ENCODE results near the gene PRR22. TPM values are rescaled to one million over a fixed set of nuclear protein-coding genes. Genes with fewer than 3 reads are reported as not detected.

The PRR22 gene
- total and polyA plus RNA-seq, 2 donors (not counting 3 experiments of a cell fraction or from before 2014, with no cell fraction given), result 1.4 to 3.4 TPM

GRCh38 chr19:5742051-5742450 is 42.5 kb downstream of the PRR22 start:
- POLR2A ChIA-PET, result no interaction called here
- CTCF ChIA-PET, result no interaction called here
- no peaks in the 10 kb centered on the region for H3K9me3 ChIP-seq (replicated peaks; ENCODE audit: control insufficient read depth, insufficient read depth, low read length)
- TF ChIP-seq MAX (IDR thresholded peaks at IDR 0.05; ENCODE audit: insufficient read depth, insufficient read length) (no peak), MYC (IDR thresholded peaks at IDR 0.05; ENCODE audit: low read depth, low read length) (no peak), POLR2A (IDR thresholded peaks at IDR 0.05; ENCODE audit: low read depth, low read length) (no peak), CTCF (IDR thresholded peaks at IDR 0.05; ENCODE audit: extremely low read depth in 1 of 2, insufficient read depth in 1 of 2, low read depth in 1 of 2, low read length in 2 of 2) (no peak), POLR2AphosphoS5 (IDR thresholded peaks at IDR 0.05; ENCODE audit: insufficient read depth, low read depth, low read length) (no peak), EZH2 (IDR thresholded peaks at IDR 0.05; ENCODE audit: borderline replicate concordance, low read depth, low read length, severe bottlenecking) (no peak), FOS (IDR thresholded peaks at IDR 0.05; ENCODE audit: borderline replicate concordance, insufficient read depth, low read length) (no peak), GATA2 (IDR thresholded peaks at IDR 0.05; ENCODE audit: insufficient read depth, insufficient read length, low read depth, low read length) (no peak), JUN (IDR thresholded peaks at IDR 0.05; ENCODE audit: borderline replicate concordance, insufficient read depth, insufficient read length, low read depth) (no peak)
- no peaks in the 10 kb centered on the region for H4K20me1 ChIP-seq (replicated peaks; ENCODE audit: control insufficient read depth, extremely low read depth, insufficient read depth, low read length)
- no peaks in the 10 kb centered on the region for H3K9me1 ChIP-seq (replicated peaks; ENCODE audit: control insufficient read depth, extremely low read depth, insufficient read depth, low read length)
- no peaks in the 10 kb centered on the region for H3K79me2 ChIP-seq (ENCODE audit: control insufficient read depth, insufficient read depth, low read length)
- no peak overlapping the region for H3K27ac ChIP-seq (ENCODE audit: insufficient read depth, low read depth, low read length)
- H3K9ac ChIP-seq (replicated peaks; ENCODE audit: extremely low read depth, insufficient read depth, low read length), result no peak overlapping the region
- no peaks in the 10 kb centered on the region for H3K27me3 ChIP-seq (ENCODE audit: control insufficient read depth in 2 of 2, insufficient read depth in 2 of 2, low read length in 2 of 2)
- dilution Hi-C loops (cut with MboI; ENCODE audit: extremely low pct_ligation_motif_present, low sequenced_read_pairs), result no loop called here
- DNase-seq (ENCODE audit: low read depth, low spot score) (no peak), FAIRE-seq (no peak)
- no TSS peak for BruUV-seq (replicated peaks)
- intact Hi-C loops (cut with micrococcal nuclease), result no loop called here
- H3K4me3 ChIP-seq (replicated peaks in 1 of 3; ENCODE audit: insufficient read depth in 1 of 3, low read depth in 1 of 3, low read length in 3 of 3), result no peak overlapping the region
- H3K4me1 ChIP-seq (ENCODE audit: control insufficient read depth, extremely low read depth, insufficient read depth, low read length), result no peaks in the 10 kb centered on the region
- H3K36me3 ChIP-seq (ENCODE audit: control insufficient read depth in 2 of 2, extremely low read depth in 1 of 2, insufficient read depth in 2 of 2, low read length in 2 of 2), result no peaks in the 10 kb centered on the region
- no peak overlapping the region for H2AFZ ChIP-seq (ENCODE audit: low read depth, low read length)
- no peak overlapping the region for H3K4me2 ChIP-seq (ENCODE audit: insufficient read depth, low read length)

Measured in endothelial cell of umbilical vein (primary cell).